RWPE1 (cell line): ENCODE results near the gene UNC5A.

Source experiments
- CTCF ChIA-PET: fragments of 350-600 bp; sonication (Branson Sonifier 250); formaldehyde crosslinking; extraction: SDS; loops from one replicate; lab custom pipeline; 2021; lab: Yijun Ruan, JAX
- POLR2A ChIA-PET: fragments of 400-600 bp; formaldehyde crosslinking; extraction: SDS; loops from one replicate; lab custom pipeline; 2020; ENCODE audit warnings: antibody characterized with exemption; ENCODE audit not compliant: low non-redundant PET; lab: Yijun Ruan, JAX
- DNase-seq: peaks from one replicate; pipeline ENCODE4 v3.0.0; 2012; ENCODE audit warnings: low spot score
- H3K27ac ChIP-seq: fragments of 450-650 bp; 2 replicates; pipeline ENCODE4 v1.5.1; 2017
- CTCF ChIP-seq: fragments of 450-650 bp; conservative IDR thresholded peaks from 2 replicates; pipeline ENCODE4 v1.5.1; 2017; ENCODE audit warnings: low read depth, mild to moderate bottlenecking

UNC5A gene

DNA sequence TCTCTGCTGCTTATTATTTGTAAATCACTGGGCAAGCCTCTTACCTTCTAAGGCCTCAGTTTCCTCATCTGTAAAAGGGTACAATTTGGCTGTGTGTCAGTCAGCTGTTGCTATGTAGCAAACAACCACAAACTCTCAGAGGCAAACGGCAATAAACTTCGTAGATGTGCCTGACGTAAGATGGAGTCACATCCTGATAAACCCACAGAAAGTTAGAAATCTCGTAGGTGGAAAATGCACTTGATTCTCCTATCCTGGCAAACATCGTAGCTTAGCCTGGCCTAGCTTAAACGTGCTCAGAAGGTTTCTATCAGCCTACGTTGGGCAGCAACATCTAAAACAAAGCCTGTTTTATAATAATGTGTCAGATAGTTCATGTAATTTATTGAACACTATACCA, 35.0 kb upstream of the UNC5A start:
- no peak for DNase-seq
- ChIA-PET POLR2A (no interaction called here), CTCF (interaction anchor here (1.5 kb wide), 1 partner anchor 115 kb away, joined by 5 read pairs; no protein-coding TSS in a partner anchor)
- TF ChIP-seq CTCF = no peak
- H3K27ac ChIP-seq = no peak overlapping the region

DNA sequence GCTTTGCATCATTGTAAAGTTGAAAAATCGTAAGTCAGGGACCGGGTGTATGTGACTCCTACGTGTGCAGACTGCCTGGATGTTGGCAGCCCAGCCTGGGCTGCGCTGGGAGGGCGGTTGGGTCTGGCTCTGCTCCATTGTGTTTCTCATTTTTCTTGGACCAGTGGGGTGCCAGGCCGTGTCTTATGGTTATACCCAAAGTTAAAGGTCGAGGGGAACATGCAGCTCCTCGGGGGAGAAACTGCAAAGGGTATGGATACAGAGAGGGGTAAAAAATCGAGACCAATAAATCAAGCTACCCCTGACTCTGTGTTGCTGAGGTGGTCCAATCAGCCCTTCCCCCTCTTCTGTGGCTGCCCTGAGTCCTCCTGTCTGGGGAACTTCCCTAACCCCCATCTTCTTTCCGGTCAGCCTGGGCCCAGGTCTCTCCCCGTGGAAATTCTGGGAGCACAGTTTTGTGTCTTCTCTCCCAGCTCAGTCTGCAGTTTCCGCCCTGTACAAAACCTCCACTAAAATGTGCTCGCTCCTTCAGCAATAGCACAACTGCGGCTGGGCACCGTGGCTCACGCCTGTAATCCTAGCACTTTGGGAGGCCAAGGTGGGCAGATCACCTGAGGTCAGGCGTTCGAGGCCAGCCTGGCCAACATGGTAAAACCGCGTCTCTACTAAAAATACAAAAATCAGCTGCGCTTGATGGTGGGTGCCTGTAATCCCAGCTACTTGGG, 34.1 kb upstream of the UNC5A start:
- ChIA-PET POLR2A (no interaction called here), CTCF (no interaction called here)
- TF ChIP-seq CTCF = no peak
- H3K27ac ChIP-seq = no peak overlapping the region
- DNase-seq = no peak

DNA sequence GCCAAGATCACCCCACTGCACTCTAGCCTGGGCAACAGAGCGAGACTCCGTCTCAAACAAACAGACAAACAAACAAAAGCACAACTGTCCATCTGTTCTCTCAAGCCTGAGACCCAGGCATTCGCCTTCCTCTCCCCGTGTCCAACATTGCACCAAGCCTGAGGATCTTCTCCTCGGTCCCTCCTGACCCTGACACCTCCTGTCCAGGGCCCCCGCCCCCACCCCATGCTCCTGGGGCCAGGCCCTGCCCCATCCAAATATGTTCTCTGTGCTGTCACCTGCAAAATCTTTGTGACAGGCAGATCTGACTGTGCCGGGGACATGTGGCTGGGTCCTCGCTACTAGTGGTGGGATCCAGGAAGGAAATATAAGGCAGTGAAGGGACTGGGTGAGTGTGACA, 33.4 kb upstream of the UNC5A start:
- ChIA-PET POLR2A (no interaction called here), CTCF (no interaction called here)
- DNase-seq = no peak
- TF ChIP-seq CTCF = no peak
- H3K27ac ChIP-seq = no peak overlapping the region

DNA sequence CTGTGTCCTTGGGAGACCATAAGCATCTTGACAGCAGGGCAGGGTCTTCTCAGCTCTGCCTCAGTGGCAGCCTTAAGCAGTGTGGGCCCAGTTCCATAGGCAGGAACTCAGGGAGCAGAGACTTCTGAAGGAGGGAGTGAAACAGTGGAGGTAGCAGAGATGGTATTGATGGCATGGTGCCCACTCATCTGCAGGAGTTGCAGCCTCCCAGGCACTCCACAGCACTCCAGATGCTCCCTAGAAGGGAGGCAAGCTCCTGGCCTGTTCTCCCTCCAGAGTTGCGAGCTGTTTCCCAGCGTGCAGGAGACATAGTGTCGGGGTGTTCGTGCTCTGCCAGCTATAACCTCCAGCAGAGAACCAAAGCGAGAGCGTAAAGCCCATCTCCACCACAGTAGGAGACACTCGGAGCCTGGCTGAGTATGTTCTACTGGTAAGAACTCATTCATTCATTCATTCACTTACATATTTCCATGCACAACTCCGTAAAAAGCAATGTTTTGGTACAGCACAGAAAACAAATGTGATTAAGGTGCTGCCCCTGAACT, 31.4 kb upstream of the UNC5A start:
- no peak for DNase-seq
- POLR2A ChIA-PET = no interaction called here
- CTCF ChIA-PET = interaction anchor here (0.6 kb wide), 1 partner anchor 232 kb away, joined by 3 read pairs; no protein-coding TSS in a partner anchor
- no peak for TF ChIP-seq CTCF
- H3K27ac ChIP-seq = no peak overlapping the region

GRCh38 chr5:176779537-176779936, 30.8 kb upstream of the UNC5A start:
- ChIA-PET POLR2A (no interaction called here), CTCF (no interaction called here)
- no peak overlapping the region for H3K27ac ChIP-seq
- TF ChIP-seq CTCF = no peak
- DNase-seq = no peak

DNA sequence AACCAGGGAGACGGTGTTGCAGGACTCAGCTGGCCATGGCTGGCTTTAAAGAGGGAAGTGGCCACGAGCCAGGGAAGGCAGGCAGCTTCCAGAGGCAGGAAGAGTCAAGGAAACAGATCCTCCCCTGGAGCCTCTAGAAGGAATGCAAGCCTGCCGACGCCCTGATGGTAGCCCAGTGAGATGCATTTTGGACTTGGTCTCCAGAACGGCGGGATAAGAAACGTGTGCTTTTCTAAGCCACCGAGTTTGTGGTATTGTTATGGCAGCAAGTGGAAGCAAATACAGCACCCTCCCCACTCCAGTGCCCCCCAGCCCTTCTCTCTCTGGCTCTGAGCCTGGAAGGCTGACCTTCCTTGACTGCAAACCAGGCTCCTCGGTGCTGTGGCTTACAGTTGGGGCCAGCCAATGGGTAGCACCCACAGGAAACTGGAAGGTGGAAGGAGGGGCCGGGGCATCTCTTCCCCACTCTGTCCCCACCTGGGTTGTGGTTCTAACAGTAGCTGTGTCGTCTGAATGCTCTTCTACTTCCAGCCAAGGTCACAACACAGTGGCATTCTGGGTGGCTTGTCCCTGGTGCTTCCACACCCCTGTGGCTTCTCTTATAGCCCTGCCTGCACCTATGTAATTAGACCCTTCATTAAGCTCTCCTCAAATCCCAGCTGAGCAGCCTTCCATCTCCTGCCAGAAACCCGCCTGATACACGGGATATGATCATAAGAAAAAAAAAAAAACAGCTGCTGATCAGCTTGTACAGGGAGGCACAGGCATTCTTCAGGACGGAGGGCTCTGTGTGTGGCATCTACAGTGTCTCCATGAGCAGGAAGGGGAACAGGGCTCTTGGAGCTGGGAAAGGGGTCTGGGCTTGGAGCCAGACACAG, 29.9 kb upstream of the UNC5A start:
- no peak for DNase-seq
- CTCF ChIA-PET = no interaction called here
- POLR2A ChIA-PET = no interaction called here
- TF ChIP-seq CTCF = no peak
- H3K27ac ChIP-seq = no peak overlapping the region
